Posterior cingulate gyrus (tissue), 11 donors: ENCODE data around the gene WNT9B.
A peak's percentile ranks its signal among the peaks of the same experiment; 100 is the strongest.
"Not testable (repeated sequence)": the region's sequence is repeated elsewhere in the genome, so short reads cannot be mapped to it uniquely, and the experiment has no call there.

ENCODE experiments used
- DNase-seq, 10 donors: peaks; one replicate each; pipeline versions ENCODE4 v3.0.0 to v3.0.0-alpha.2; 2020 to 2021; ENCODE audit warnings: mixed read lengths in 3 of 10
- intact Hi-C: fragments of 100-400 bp; cut with DNase I; formaldehyde crosslinking; loops from one replicate; pipeline ENCODE4 v1.15.1; 2023

Gene WNT9B

GRCh38 chr17:46820592-46821450, 30.6 kb upstream of the WNT9B start:
- peak in 2 of 10 donors; percentile 35 to 62 for DNase-seq
- intact Hi-C loops = no loop called here

GRCh38 chr17:46821482-46822387, 29.6 kb upstream of the WNT9B start:
- peak in 3 of 10 donors; percentile 57 to 65 (median 63) for DNase-seq
- intact Hi-C loops = no loop called here

DNA sequence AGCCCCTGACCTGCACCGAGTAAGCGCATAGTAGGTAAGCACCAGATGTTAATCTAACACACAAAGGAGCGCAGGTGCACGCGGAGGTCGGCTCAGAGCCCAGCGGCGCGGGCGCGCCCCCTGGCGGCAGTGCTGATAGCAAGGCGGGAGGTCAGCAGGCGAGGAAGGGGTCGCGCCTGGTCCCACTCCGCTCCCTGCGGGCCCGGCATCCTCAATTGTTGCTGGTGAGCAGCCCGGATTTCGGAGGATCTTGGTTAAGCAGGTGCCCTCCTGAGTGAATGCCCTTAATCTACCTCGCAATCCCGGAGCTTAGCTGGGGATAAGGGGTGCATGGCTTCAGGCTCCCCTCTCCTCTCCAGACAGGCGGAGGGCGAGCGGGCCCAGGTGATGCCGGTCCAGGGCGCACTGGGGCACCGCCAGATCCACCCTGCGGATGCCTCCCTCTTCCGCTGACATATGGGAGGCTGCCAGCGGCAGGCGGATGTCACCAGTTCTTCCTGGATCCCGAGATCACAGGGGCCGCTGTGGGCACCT, 28.9 kb upstream of the WNT9B start:
- intact Hi-C loops = no loop called here
- peak in 3 of 10 donors; percentile 47 to 61 (median 55) for DNase-seq

DNA sequence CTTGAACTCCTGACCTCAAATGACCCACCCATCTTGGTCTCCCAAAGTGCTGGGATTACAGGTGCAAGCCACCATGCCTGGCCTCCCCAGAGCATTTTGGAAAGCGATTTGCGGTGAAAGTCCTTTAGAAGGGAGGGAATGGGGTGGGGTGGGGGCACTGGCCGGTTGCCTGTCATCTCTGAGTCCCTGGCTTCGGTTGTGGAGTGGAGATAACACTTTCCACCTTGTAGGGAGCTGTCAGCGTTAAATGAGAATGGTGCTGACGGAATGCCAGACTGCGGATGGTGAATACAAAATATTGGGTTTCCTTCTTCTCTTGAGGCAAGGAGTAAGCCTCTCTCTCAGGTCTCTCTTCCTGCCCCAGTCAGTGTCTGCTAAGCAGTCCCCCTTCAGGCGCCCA, 27.7 kb upstream of the WNT9B start:
- peak in 1 of 10 donors; percentile 42 for DNase-seq
- intact Hi-C loops = no loop called here

- no peak for DNase-seq
- intact Hi-C loops = no loop called here
These were observed 25.3 kb upstream of the WNT9B start for GRCh38 chr17:46826116-46826515.

DNA sequence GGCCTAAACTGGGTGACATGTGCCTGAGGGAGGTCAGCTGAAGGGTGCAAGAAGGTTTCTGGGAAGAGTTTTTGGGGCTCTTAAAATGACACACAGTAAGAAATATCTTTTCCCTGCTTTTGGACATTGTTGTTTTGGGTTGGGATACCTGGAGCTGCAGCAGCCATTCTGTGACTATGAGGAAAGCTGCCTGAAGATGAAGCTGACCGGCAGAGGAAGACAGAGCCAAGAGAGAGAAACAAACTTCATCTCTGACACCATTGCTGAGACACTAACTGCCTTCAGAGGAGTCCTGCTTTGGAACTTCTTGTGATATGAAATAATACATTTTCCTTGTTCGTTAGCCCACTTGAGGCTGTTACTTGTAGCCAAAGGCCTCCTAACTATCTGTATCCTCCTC, 24.1 kb upstream of the WNT9B start:
- DNase-seq = no peak
- intact Hi-C loops = no loop called here

GRCh38 chr17:46831573-46832330, 19.6 kb upstream of the WNT9B start:
- DNase-seq = peak in 3 of 10 donors; percentile 27 to 69 (median 42)
- intact Hi-C loops = no loop called here

- intact Hi-C loops = no loop called here
- DNase-seq = peak in 2 of 10 donors; percentile 68 to 69
These were observed 19.0 kb upstream of the WNT9B start for GRCh38 chr17:46832331-46832821.

DNA sequence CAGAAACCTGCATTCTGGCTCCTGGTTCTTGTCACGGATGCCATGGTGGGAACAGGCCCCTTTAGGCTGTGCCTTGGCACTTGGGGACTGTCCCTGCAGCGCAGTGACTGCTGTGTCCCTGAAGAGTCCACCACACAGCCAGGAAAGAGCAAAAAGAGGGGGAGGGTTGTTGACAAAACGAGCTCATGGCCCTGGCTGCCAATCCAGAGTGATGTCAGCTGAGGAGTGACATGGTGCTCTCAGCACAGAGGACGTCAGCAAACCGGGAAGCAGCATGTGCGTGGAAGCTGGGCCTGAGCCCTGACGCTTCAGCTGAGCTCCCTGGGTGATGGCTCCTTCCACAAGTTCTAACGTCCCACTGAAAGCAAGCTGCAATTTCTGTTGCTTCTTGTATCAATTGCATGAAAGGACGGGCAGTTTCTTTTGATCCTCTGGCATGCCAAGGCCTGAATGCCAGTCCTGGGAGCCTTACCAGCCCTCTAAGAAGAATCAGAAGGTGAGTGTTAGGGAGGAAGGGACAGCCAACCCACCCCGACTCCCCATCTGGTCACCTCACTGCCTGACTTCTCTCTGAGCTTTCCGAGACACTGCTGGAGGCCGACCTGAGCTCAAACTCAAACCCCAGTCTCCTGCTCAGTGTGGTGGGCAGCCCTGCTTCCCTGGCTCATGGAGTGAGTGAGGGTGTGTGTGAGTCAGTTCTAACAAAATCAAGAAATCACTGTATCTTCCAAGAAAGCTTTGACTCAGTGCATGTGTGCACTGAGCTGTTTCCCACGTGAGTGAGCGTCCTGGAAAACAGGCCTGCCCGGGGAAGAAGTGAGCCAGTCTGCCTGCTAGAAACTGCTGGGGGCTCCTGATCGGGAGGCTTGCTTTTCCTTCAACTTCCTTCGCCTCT, 18.2 kb upstream of the WNT9B start:
- DNase-seq = peak in 8 of 10 donors; percentile 21 to 94 (median 66)
- intact Hi-C loops = no loop called here

DNA sequence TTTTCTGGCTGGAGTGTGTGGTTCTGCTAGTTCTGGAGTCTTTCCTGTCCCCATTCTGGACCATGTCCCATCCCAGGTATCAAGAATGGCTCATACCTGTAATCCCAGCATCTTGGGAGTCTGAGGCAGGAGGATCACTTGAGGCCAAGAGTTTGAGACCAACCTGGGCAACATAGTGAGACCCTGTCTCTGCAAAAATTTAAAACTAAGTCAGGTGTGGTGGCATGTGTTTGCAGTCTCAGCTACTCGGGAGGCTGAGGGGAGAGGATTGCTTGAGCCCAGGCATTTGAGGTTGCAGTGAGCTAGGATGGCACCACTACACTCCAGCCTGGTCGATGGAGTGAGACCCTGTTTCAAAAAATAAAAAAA, 17.6 kb upstream of the WNT9B start:
- intact Hi-C loops = no loop called here
- peak in 1 of 10 donors; percentile 21 for DNase-seq

GRCh38 chr17:46834846-46835245, 16.5 kb upstream of the WNT9B start:
- intact Hi-C loops = no loop called here
- DNase-seq = peak in 1 of 10 donors; percentile 55

GRCh38 chr17:46836500-46836899, 14.9 kb upstream of the WNT9B start:
- intact Hi-C loops = no loop called here
- peak in 2 of 10 donors; percentile 14 to 48 for DNase-seq

- DNase-seq = peak in 1 of 10 donors; percentile 8
- intact Hi-C loops = no loop called here
These were observed 13.9 kb upstream of the WNT9B start for GRCh38 chr17:46837521-46837920.

DNA sequence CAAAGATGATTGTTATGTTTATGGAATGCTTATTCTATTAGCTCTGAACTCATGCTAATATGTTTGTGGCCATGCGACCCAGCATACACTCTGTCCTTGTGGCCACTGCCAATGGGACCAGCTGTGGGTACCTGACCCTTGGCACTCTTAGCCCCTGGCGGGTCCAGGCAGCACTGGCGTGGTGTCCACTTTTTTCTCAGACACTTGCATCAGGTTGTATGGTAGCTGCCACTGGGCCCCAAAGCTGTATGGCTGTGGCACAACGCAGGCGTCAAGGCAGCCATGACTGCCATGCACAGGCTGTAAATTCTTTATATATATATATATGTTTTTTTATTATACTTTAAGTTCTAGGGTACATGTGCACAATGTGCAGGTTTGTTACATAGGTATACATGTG, 12.2 kb upstream of the WNT9B start:
- DNase-seq = peak in 1 of 10 donors; percentile 52
- intact Hi-C loops = no loop called here

DNA sequence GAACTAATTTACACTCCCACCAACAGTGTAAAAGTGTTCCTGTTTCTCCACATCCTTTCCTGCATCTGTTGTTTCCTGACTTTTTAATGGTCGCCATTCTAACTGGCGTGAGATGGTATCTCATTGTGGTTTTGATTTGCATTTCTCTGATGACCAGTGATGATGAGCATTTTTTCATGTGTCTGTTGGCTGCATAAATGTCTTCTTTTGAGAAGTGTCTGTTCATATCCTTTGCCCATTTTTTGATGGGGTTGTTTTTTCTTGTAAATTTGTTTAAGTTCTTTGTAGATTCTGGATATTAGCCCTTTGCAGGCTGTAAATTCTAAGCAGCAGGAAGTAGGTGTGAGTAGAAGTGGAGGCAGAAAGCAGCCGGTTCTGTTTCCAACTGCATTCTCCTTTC, 10.8 kb upstream of the WNT9B start:
- intact Hi-C loops = loop anchor here (5.0 kb wide), 2 partner anchors 102 to 162 kb away; no protein-coding TSS in a partner anchor

DNA sequence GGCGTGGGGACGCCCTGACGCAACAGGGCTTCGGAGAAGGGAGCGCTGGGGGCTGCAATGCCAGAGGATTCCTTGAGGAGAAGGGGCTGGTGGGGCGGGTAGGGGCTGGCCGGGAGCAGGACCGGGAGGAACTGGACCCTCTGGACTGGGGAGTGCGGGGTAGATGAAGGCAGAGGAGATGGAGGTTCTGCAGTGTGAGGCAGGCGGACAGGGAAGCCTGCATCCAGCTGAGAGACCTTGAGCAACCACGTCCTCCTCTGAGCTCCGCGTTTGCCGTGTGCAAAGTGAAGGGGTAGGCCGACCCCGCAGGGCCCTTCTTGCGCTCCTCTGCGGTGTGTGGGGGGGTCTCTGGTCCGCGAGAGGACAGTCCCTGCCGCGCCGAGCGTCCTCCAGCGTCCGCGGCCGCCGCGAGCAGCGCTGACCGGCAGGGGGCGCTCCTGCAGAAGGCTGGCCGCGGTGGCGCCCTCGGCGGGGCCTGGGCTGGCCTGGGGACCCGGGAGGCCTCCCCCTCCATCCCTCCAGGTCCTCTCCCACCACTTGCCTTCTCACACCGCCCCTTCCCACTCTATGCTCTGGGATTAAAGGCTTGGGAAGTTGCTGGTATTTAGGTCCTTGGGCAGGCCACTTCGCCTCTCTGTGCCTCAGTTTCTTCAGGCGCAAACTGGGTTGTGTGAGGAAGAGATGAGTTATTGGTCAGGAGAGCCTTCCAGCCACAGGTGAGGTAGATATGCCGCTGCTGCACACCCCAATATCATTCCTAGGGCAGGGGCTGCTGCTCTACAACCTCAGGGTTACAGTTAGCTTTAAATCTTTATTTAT, 9.6 kb upstream of the WNT9B start:
- DNase-seq = peak in 3 of 10 donors; percentile 30 to 89 (median 70)
- intact Hi-C loops = loop anchor here (5.0 kb wide), 2 partner anchors 101 to 161 kb away; no protein-coding TSS in a partner anchor

More for the DNA sequence above, 10.8 kb upstream of the WNT9B start:
- DNase-seq = not testable (repeated sequence)

DNA sequence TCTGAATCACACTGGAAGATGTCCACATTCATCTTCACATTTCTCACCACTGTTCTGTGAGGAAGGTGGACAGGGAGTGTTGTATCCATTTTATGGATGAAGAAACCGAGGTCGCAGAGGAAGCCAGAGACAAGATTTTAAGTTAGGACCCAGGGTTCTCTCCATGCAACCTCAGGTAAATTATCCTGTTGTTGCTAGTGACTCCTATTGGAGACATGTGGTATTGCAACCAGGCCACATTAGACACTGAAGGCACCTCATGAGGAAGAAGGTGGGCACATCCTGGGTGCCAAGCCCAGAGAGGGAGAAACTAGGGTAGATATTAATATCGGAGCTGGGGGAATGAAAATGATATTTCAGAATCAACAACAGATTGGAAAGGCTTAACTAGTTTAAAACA, 8.5 kb upstream of the WNT9B start:
- no peak for DNase-seq
- intact Hi-C loops = loop anchor here (5.0 kb wide), 2 partner anchors 99 to 159 kb away; no protein-coding TSS in a partner anchor
